Fibroblast of skin of back (primary cell): ENCODE results near the gene SPIRE2.
A peak's percentile ranks its signal among the peaks of the same experiment; 100 is the strongest.
"Not testable (repeated sequence)": the region's sequence is repeated elsewhere in the genome, so short reads cannot be mapped to it uniquely, and the experiment has no call there.

Experiments used
- DNase-seq: peaks from one replicate; pipeline ENCODE4 v3.0.0-alpha.2; 2013

The SPIRE2 gene

GRCh38 chr16:89898201-89898967 lies 70.1 kb downstream of the SPIRE2 start:
- DNase-seq: no peak

- DNase-seq: no peak
Measured at GRCh38 chr16:89899879-89900481, 71.7 kb downstream of the SPIRE2 start.

GRCh38 chr16:89900885-89901284 lies 72.6 kb downstream of the SPIRE2 start:
- no peak for DNase-seq

GRCh38 chr16:89902980-89903379 lies 74.7 kb downstream of the SPIRE2 start:
- no peak for DNase-seq

- no peak for DNase-seq
Measured at GRCh38 chr16:89903908-89904515, 75.7 kb downstream of the SPIRE2 start.

GRCh38 chr16:89904606-89905510 lies 76.6 kb downstream of the SPIRE2 start:
- DNase-seq: no peak

GRCh38 chr16:89905511-89906139 lies 77.3 kb downstream of the SPIRE2 start:
- peak; percentile 43 for DNase-seq

- DNase-seq: no peak
Measured at GRCh38 chr16:89906140-89907025, 78.1 kb downstream of the SPIRE2 start.

GRCh38 chr16:89907055-89907814 lies 79.0 kb downstream of the SPIRE2 start:
- no peak for DNase-seq

- no peak for DNase-seq
Measured at GRCh38 chr16:89908236-89908635, 80.0 kb downstream of the SPIRE2 start.

- DNase-seq: peak; percentile 82
Measured at GRCh38 chr16:89909777-89910716, 81.8 kb downstream of the SPIRE2 start.

GRCh38 chr16:89910717-89911354 lies 82.6 kb downstream of the SPIRE2 start:
- DNase-seq: no peak

- no peak for DNase-seq
Measured at GRCh38 chr16:89911375-89911774, 83.1 kb downstream of the SPIRE2 start.

- DNase-seq: no peak
Measured at GRCh38 chr16:89912143-89912542, 83.9 kb downstream of the SPIRE2 start.

- DNase-seq: no peak
Measured at GRCh38 chr16:89912627-89913026, 84.4 kb downstream of the SPIRE2 start.

GRCh38 chr16:89913408-89914387 lies 85.4 kb downstream of the SPIRE2 start:
- no peak for DNase-seq

- not testable (repeated sequence) for DNase-seq
Measured at GRCh38 chr16:89914642-89915285, 86.5 kb downstream of the SPIRE2 start.
